Measurements from ENCODE around the gene MTMR11. TPM values are rescaled to one million over a fixed set of nuclear protein-coding genes. Genes with fewer than 3 reads are reported as not detected.

MTMR11 gene
- total and polyA plus RNA-seq, 10 of the 15 experiments (the other 5 are each of a cell fraction or from before 2014, with no cell fraction given) = 0.35 to 1.1 (median 0.73) TPM

- TF ChIP-seq POU2F2 (IDR thresholded peaks at IDR 0.05; ENCODE audit: borderline replicate concordance, low read depth, low read length) = 0 out of 3 replicates have a peak, but pooled peaks have one; percentile 60
- TF ChIP-seq CEBPB (IDR thresholded peaks at IDR 0.05; ENCODE audit: borderline replicate concordance in 1 of 2, low read depth in 2 of 2, low read length in 2 of 2) = no peak
- no peak for TF ChIP-seq KDM1A (IDR thresholded peaks at IDR 0.05; ENCODE audit: borderline replicate concordance)
- TF ChIP-seq YBX1 (IDR thresholded peaks at IDR 0.05) = no peak
- peak; percentile 79 for TF ChIP-seq NKRF (conservative IDR thresholded peaks at IDR 0.05)
- no peak for TF ChIP-seq HDAC6 (IDR thresholded peaks at IDR 0.05; ENCODE audit: unreplicated experiment)
- TF ChIP-seq MEF2B (IDR thresholded peaks at IDR 0.05; ENCODE audit: partially characterized antibody, poor library complexity, severe bottlenecking) = peak; percentile 30
- no peak for TF ChIP-seq BACH1 (IDR thresholded peaks at IDR 0.05; ENCODE audit: borderline replicate concordance)
- no peak for TF ChIP-seq RAD21 (IDR thresholded peaks at IDR 0.05; ENCODE audit: insufficient read depth, low read depth, low read length)
- TF ChIP-seq CUX1 (IDR thresholded peaks at IDR 0.05; ENCODE audit: insufficient replicate concordance, low read depth, low read length) = no peak
- peak; percentile 85 for TF ChIP-seq LARP7 (IDR thresholded peaks at IDR 0.05)
- TF ChIP-seq NFYB (IDR thresholded peaks at IDR 0.05; ENCODE audit: insufficient read depth, low read depth, low read length) = 0 out of 2 replicates have a peak, but pooled peaks have one; percentile 30
- no peak for TF ChIP-seq NR2C2 (IDR thresholded peaks at IDR 0.05; ENCODE audit: borderline replicate concordance, control insufficient read depth, insufficient read length, low read depth)
- peak; percentile 73 for TF ChIP-seq IRF4 (IDR thresholded peaks at IDR 0.05; ENCODE audit: low read depth, low read length)
- peak; percentile 98 for TF ChIP-seq SIX5 (IDR thresholded peaks at IDR 0.05; ENCODE audit: low read depth, low read length, severe bottlenecking)
- 0 out of 2 replicates have a peak, but pooled peaks have one; percentile 4 for TF ChIP-seq SMC3 (IDR thresholded peaks at IDR 0.05; ENCODE audit: borderline replicate concordance, low read length)
- peak; percentile 99 for TF ChIP-seq IKZF1 (conservative IDR thresholded peaks at IDR 0.05)
- TF ChIP-seq CHD2 (IDR thresholded peaks at IDR 0.05; ENCODE audit: borderline replicate concordance, low read depth, low read length) = peak; percentile 68
- TF ChIP-seq SREBF2 (IDR thresholded peaks at IDR 0.05; ENCODE audit: low read length) = no peak
- no peak for TF ChIP-seq ETV6 (conservative IDR thresholded peaks at IDR 0.05 in 1 of 2, IDR thresholded peaks at IDR 0.05 in 1 of 2; ENCODE audit: borderline replicate concordance in 1 of 2, low read depth in 1 of 2)
- no peak for TF ChIP-seq TCF12 (IDR thresholded peaks at IDR 0.05; ENCODE audit: low read depth, low read length)
- no peak for TF ChIP-seq BRCA1 (IDR thresholded peaks at IDR 0.05; ENCODE audit: low read depth, low read length)
- TF ChIP-seq SRF (IDR thresholded peaks at IDR 0.05; ENCODE audit: low read depth in 2 of 2, low read length in 2 of 2) = peak in 1 of 2 experiments; percentile 52; a peak in 1 of 4 replicates
- TF ChIP-seq POLR2AphosphoS5 (IDR thresholded peaks at IDR 0.05; ENCODE audit: low read length) = peak; percentile 53; the same call in 1 of the 2 replicates
Measured at GRCh38 chr1:149899460-149900284, 37.0 kb downstream of the MTMR11 start, which contains the start of gene BOLA1 (continued).

Data from GM12878 (cell line).